Measurements from ENCODE around the gene FBN3.

The FBN3 gene

GRCh38 chr19:8148088-8148409 is 1.3 kb downstream of the FBN3 start:
- DNase-seq, result no peak

- DNase-seq, result no peak
Observed at GRCh38 chr19:8147582-8147978, 1.8 kb downstream of the FBN3 start.

- DNase-seq, result no peak
Observed at GRCh38 chr19:8146877-8147581, 2.4 kb downstream of the FBN3 start.

- DNase-seq, result no peak
Observed at GRCh38 chr19:8144273-8144995, 5.0 kb downstream of the FBN3 start.

- no peak for DNase-seq
Observed at GRCh38 chr19:8143041-8143440, 6.4 kb downstream of the FBN3 start.

- DNase-seq, result no peak
Observed at GRCh38 chr19:8142513-8142900, 6.9 kb downstream of the FBN3 start.

GRCh38 chr19:8141726-8142512 is 7.5 kb downstream of the FBN3 start:
- no peak for DNase-seq

GRCh38 chr19:8138201-8138600 is 11.2 kb downstream of the FBN3 start:
- DNase-seq, result no peak

- DNase-seq, result no peak
Observed at GRCh38 chr19:8137425-8137824, 12.0 kb downstream of the FBN3 start.

- DNase-seq, result no peak
Observed at GRCh38 chr19:8135946-8136618, 13.3 kb downstream of the FBN3 start.

GRCh38 chr19:8132858-8133458 is 16.4 kb downstream of the FBN3 start:
- DNase-seq, result no peak

GRCh38 chr19:8131517-8131916 is 17.9 kb downstream of the FBN3 start:
- DNase-seq, result no peak

- DNase-seq, result no peak
Observed at GRCh38 chr19:8129061-8129618, 20.3 kb downstream of the FBN3 start.

- no peak for DNase-seq
Observed at GRCh38 chr19:8128551-8128950, 20.8 kb downstream of the FBN3 start.

GRCh38 chr19:8127311-8127710 is 22.1 kb downstream of the FBN3 start:
- no peak for DNase-seq

GRCh38 chr19:8126511-8126910 is 22.9 kb downstream of the FBN3 start:
- no peak for DNase-seq

GRCh38 chr19:8126008-8126407 is 23.4 kb downstream of the FBN3 start:
- DNase-seq, result no peak

GRCh38 chr19:8123683-8124082 is 25.7 kb downstream of the FBN3 start:
- no peak for DNase-seq

GRCh38 chr19:8120636-8121480 is 28.5 kb downstream of the FBN3 start:
- DNase-seq, result no peak

- no peak for DNase-seq
Observed at GRCh38 chr19:8117991-8118390, 31.4 kb downstream of the FBN3 start.

GRCh38 chr19:8116437-8117293 is 32.7 kb downstream of the FBN3 start:
- no peak for DNase-seq
